Measurements from ENCODE around the gene LMAN2.
"Not testable (repeated sequence)": the region's sequence is repeated elsewhere in the genome, so short reads cannot be mapped to it uniquely, and the experiment has no call there.

LMAN2 gene

GRCh38 chr5:177364159-177364962 lies 12.9 kb upstream of the LMAN2 start:
- DNase-seq (ENCODE audit: low read depth): peak; percentile 25

GRCh38 chr5:177363565-177363964 lies 12.1 kb upstream of the LMAN2 start:
- no peak for DNase-seq (ENCODE audit: low read depth)

- peak; percentile 61 for DNase-seq (ENCODE audit: low read depth)
Measured at GRCh38 chr5:177362610-177363507, 11.4 kb upstream of the LMAN2 start.

- DNase-seq (ENCODE audit: low read depth): no peak
Measured at GRCh38 chr5:177362292-177362609, 10.8 kb upstream of the LMAN2 start.

- DNase-seq (ENCODE audit: low read depth): no peak
Measured at GRCh38 chr5:177361418-177362291, 10.2 kb upstream of the LMAN2 start.

GRCh38 chr5:177360740-177361139 lies 9.3 kb upstream of the LMAN2 start:
- not testable (repeated sequence) for DNase-seq (ENCODE audit: low read depth)

GRCh38 chr5:177359860-177360259 lies 8.4 kb upstream of the LMAN2 start:
- no peak for DNase-seq (ENCODE audit: low read depth)

GRCh38 chr5:177359451-177359851 lies 8.0 kb upstream of the LMAN2 start:
- no peak for DNase-seq (ENCODE audit: low read depth)

- DNase-seq (ENCODE audit: low read depth): no peak
Measured at GRCh38 chr5:177358370-177358819, 6.9 kb upstream of the LMAN2 start.

GRCh38 chr5:177357459-177358351 lies 6.2 kb upstream of the LMAN2 start, which contains the start of gene RGS14:
Gene RGS14, plus strand, starts transcription at chr5:177357924. Its CDS starts 101 bp downstream, at chr5:177358025.
- DNase-seq (ENCODE audit: low read depth): peak; percentile 34

GRCh38 chr5:177357146-177357458 lies 5.6 kb upstream of the LMAN2 start:
- no peak for DNase-seq (ENCODE audit: low read depth)

GRCh38 chr5:177356746-177357145 lies 5.3 kb upstream of the LMAN2 start:
- DNase-seq (ENCODE audit: low read depth): no peak

- DNase-seq (ENCODE audit: low read depth): no peak
Measured at GRCh38 chr5:177355868-177356168, 4.3 kb upstream of the LMAN2 start.

GRCh38 chr5:177355162-177355867 lies 3.8 kb upstream of the LMAN2 start:
- DNase-seq (ENCODE audit: low read depth): no peak

GRCh38 chr5:177354711-177355110 lies 3.2 kb upstream of the LMAN2 start:
- no peak for DNase-seq (ENCODE audit: low read depth)

- no peak for DNase-seq (ENCODE audit: low read depth)
Measured at GRCh38 chr5:177354256-177354655, 2.8 kb upstream of the LMAN2 start.

GRCh38 chr5:177353093-177353492 lies 1.6 kb upstream of the LMAN2 start:
- DNase-seq (ENCODE audit: low read depth): no peak

GRCh38 chr5:177350776-177351391 lies 584 bp downstream of the LMAN2 start:
- peak; percentile 14 for DNase-seq (ENCODE audit: low read depth)

GRCh38 chr5:177349762-177350161 lies 1.7 kb downstream of the LMAN2 start:
- DNase-seq (ENCODE audit: low read depth): no peak

GRCh38 chr5:177349362-177349647 lies 2.2 kb downstream of the LMAN2 start:
- DNase-seq (ENCODE audit: low read depth): no peak

GRCh38 chr5:177347699-177348098 lies 3.8 kb downstream of the LMAN2 start:
- no peak for DNase-seq (ENCODE audit: low read depth)

Data from EH (cell line).